Chondrocyte (in vitro differentiated cells): Measurements from ENCODE around the gene LSP1. TPM values are rescaled to one million over a fixed set of nuclear protein-coding genes. Genes with fewer than 3 reads are reported as not detected.

Source experiments
- DNase-seq: peaks from one replicate; pipeline ENCODE4 v3.0.0; 2021; ENCODE audit warnings: mixed read lengths, low spot score
- H3K27ac Mint-ChIP-seq: one replicate; pipeline ENCODE4 v1.8.0; 2021; ENCODE audit warnings: mild to moderate bottlenecking, moderate library complexity, mixed read lengths; ENCODE audit not compliant: unreplicated experiment
- H3K27me3 Mint-ChIP-seq: 2 replicates; pipeline ENCODE4 v1.8.0; 2021; ENCODE audit warnings: low read depth, mixed read lengths
- H3K36me3 Mint-ChIP-seq: 2 replicates; pipeline ENCODE4 v1.8.0; 2021; ENCODE audit warnings: low read depth, mixed read lengths
- H3K4me1 Mint-ChIP-seq: 2 replicates; pipeline ENCODE4 v1.8.0; 2021; ENCODE audit warnings: low read depth, mild to moderate bottlenecking, mixed read lengths
- H3K4me3 Mint-ChIP-seq: one replicate; pipeline ENCODE4 v1.8.0; 2021; ENCODE audit warnings: mild to moderate bottlenecking, moderate library complexity, mixed read lengths; ENCODE audit not compliant: unreplicated experiment
- H3K9me3 Mint-ChIP-seq: 2 replicates; pipeline ENCODE4 v1.8.0; 2021; ENCODE audit warnings: low read depth, mixed read lengths
- CTCF ChIP-seq: fragments of 200-600 bp; sonication (generic); IDR thresholded peaks from 2 replicates; pipeline ENCODE4 v1.5.0; 2021; ENCODE audit warnings: antibody characterized with exemption, mild to moderate bottlenecking, moderate library complexity
- total RNA-seq: library from RNA; stranded (reverse); gene quantifications from 3 replicates; pipeline ENCODE4 v1.2.1, GENCODE V29; 2021

Gene LSP1
- total RNA-seq, 1 donor from 2014 or later, result 7.4 TPM

GRCh38 chr11:1928891-1929541, 76.1 kb downstream of the LSP1 start:
- H3K9me3 Mint-ChIP-seq, result no peaks in the 10 kb centered on the region
- H3K27me3 Mint-ChIP-seq, result peaks cover 6% of the 10 kb centered on the region
- DNase-seq, result peak; percentile 83
- H3K4me1 Mint-ChIP-seq, result peaks cover 9% of the 10 kb centered on the region
- H3K36me3 Mint-ChIP-seq, result no peaks in the 10 kb centered on the region
- no peak for TF ChIP-seq CTCF
- no peak overlapping the region for H3K4me3 Mint-ChIP-seq
- H3K27ac Mint-ChIP-seq, result no peak overlapping the region

GRCh38 chr11:1929621-1930461, 77.0 kb downstream of the LSP1 start:
- peaks cover 7% of the 10 kb centered on the region for H3K27me3 Mint-ChIP-seq
- no peaks in the 10 kb centered on the region for H3K9me3 Mint-ChIP-seq
- TF ChIP-seq CTCF, result no peak
- no peaks in the 10 kb centered on the region for H3K36me3 Mint-ChIP-seq
- H3K27ac Mint-ChIP-seq, result no peak overlapping the region
- peak; percentile 69 for DNase-seq
- peaks cover 9% of the 10 kb centered on the region for H3K4me1 Mint-ChIP-seq
- no peak overlapping the region for H3K4me3 Mint-ChIP-seq

GRCh38 chr11:1930462-1930830, 77.6 kb downstream of the LSP1 start:
- no peak for TF ChIP-seq CTCF
- Mint-ChIP-seq H3K27ac (no peak overlapping the region), H3K4me3 (no peak overlapping the region), H3K36me3 (no peaks in the 10 kb centered on the region), H3K9me3 (no peaks in the 10 kb centered on the region), H3K4me1 (peaks cover 9% of the 10 kb centered on the region), H3K27me3 (peaks cover 7% of the 10 kb centered on the region)
- DNase-seq, result no peak

- Mint-ChIP-seq H3K27me3 (peaks cover 7% of the 10 kb centered on the region), H3K36me3 (no peaks in the 10 kb centered on the region), H3K4me1 (peaks cover 9% of the 10 kb centered on the region), H3K4me3 (no peak overlapping the region), H3K27ac (no peak overlapping the region), H3K9me3 (no peaks in the 10 kb centered on the region)
- TF ChIP-seq CTCF, result no peak
- peak; percentile 65 for DNase-seq
Observed at GRCh38 chr11:1931341-1932104, 78.6 kb downstream of the LSP1 start.

GRCh38 chr11:1932105-1932480, 79.2 kb downstream of the LSP1 start:
- DNase-seq, result peak; percentile 80
- no peaks in the 10 kb centered on the region for H3K9me3 Mint-ChIP-seq
- peaks cover 7% of the 10 kb centered on the region for H3K27me3 Mint-ChIP-seq
- no peak for TF ChIP-seq CTCF
- H3K27ac Mint-ChIP-seq, result no peak overlapping the region
- no peak overlapping the region for H3K4me3 Mint-ChIP-seq
- H3K4me1 Mint-ChIP-seq, result peaks cover 9% of the 10 kb centered on the region
- H3K36me3 Mint-ChIP-seq, result no peaks in the 10 kb centered on the region
